Mammary epithelial cell (primary cell): ENCODE results near the gene TMEM45B.

Experiments
- EZH2 ChIP-seq: IDR thresholded peaks from 2 replicates; pipeline ENCODE4 v1.6.1; 2012; ENCODE audit warnings: low read length, inconsistent platforms, borderline replicate concordance
- TF ChIP-seq, protein P1 (sequence below), 2 donors: IDR thresholded peaks in 1 of 2; conservative IDR thresholded peaks in 1 of 2; 2 replicates each; pipeline ENCODE4 v1.5.1; 2011 to 2012; ENCODE audit warnings: inconsistent platforms in 2 of 2, low read length in 2 of 2, mild to moderate bottlenecking in 2 of 2, control low read depth in 1 of 2, low read depth in 1 of 2; ENCODE audit not compliant: insufficient read depth in 1 of 2; ENCODE audit errors: extremely low read depth in 1 of 2

GRCh38 chr11:129788278-129788677, 27.4 kb upstream of the TMEM45B start:
- TF ChIP-seq, protein P1, sequence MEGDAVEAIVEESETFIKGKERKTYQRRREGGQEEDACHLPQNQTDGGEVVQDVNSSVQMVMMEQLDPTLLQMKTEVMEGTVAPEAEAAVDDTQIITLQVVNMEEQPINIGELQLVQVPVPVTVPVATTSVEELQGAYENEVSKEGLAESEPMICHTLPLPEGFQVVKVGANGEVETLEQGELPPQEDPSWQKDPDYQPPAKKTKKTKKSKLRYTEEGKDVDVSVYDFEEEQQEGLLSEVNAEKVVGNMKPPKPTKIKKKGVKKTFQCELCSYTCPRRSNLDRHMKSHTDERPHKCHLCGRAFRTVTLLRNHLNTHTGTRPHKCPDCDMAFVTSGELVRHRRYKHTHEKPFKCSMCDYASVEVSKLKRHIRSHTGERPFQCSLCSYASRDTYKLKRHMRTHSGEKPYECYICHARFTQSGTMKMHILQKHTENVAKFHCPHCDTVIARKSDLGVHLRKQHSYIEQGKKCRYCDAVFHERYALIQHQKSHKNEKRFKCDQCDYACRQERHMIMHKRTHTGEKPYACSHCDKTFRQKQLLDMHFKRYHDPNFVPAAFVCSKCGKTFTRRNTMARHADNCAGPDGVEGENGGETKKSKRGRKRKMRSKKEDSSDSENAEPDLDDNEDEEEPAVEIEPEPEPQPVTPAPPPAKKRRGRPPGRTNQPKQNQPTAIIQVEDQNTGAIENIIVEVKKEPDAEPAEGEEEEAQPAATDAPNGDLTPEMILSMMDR (conservative IDR thresholded peaks at IDR 0.05 in 1 of 2, IDR thresholded peaks at IDR 0.05 in 1 of 2; ENCODE audit: extremely low read depth in 1 of 2, insufficient read depth in 1 of 2, low read depth in 1 of 2, low read length in 2 of 2): no peak
- no peak for TF ChIP-seq EZH2
